ENCODE results near the gene LFNG.

LFNG gene

GRCh38 chr7:2497500-2498336, 21.9 kb upstream of the LFNG start:
- Mint-ChIP-seq H3K27ac (peak overlapping the region; percentile 83 to 88 (median 86)), H3K27me3 (ENCODE audit: low read depth) (peaks cover 4% of the 10 kb centered on the region), H3K4me1 (peaks cover 65% of the 10 kb centered on the region), H3K9me3 (no peaks in the 10 kb centered on the region), H3K4me3 (peak overlapping the region in 1 of 3 experiments; percentile 60), H3K36me3 (ENCODE audit: low read depth) (no peaks in the 10 kb centered on the region)
- no peak for TF ChIP-seq CTCF (IDR thresholded peaks at IDR 0.05; ENCODE audit: unreplicated experiment in 3 of 3)

DNA sequence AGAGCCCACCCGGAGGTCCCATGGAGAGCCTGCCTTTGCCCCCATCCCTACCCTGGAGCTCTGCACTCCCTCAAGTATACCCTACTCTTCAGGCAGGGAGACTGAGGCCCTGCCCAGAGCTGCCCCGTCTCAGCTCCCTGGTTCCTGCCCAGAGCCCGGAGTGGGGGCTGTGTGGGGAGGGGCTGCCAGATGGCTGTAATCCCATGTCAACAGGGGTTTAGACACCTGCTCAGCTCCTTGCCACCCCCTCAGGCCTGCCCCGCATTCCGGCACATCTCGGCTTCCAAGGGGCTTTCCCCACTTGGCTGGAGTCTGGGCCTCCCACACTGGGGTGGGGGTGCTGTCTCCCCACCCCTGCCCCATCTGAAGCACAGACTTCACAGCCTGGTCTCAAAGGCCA, 20.9 kb upstream of the LFNG start:
- peak overlapping the region; percentile 84 to 93 (median 86) for H3K27ac Mint-ChIP-seq
- H3K36me3 Mint-ChIP-seq (ENCODE audit: low read depth), result no peaks in the 10 kb centered on the region
- H3K4me3 Mint-ChIP-seq, result peak overlapping the region in 2 of 3 experiments; percentile 27 to 45
- peaks cover 4% of the 10 kb centered on the region for H3K27me3 Mint-ChIP-seq (ENCODE audit: low read depth)
- peaks cover 62% of the 10 kb centered on the region for H3K4me1 Mint-ChIP-seq
- TF ChIP-seq CTCF (IDR thresholded peaks at IDR 0.05; ENCODE audit: unreplicated experiment in 3 of 3), result no peak
- no peaks in the 10 kb centered on the region for H3K9me3 Mint-ChIP-seq

GRCh38 chr7:2499181-2499580, 20.4 kb upstream of the LFNG start:
- no peaks in the 10 kb centered on the region for H3K36me3 Mint-ChIP-seq (ENCODE audit: low read depth)
- peak overlapping the region; percentile 23 to 45 (median 27) for H3K4me3 Mint-ChIP-seq
- peak overlapping the region; percentile 84 to 93 (median 86) for H3K27ac Mint-ChIP-seq
- peaks cover 66% of the 10 kb centered on the region for H3K4me1 Mint-ChIP-seq
- H3K27me3 Mint-ChIP-seq (ENCODE audit: low read depth), result peaks cover 4% of the 10 kb centered on the region
- no peaks in the 10 kb centered on the region for H3K9me3 Mint-ChIP-seq
- no peak for TF ChIP-seq CTCF (IDR thresholded peaks at IDR 0.05; ENCODE audit: unreplicated experiment in 3 of 3)

DNA sequence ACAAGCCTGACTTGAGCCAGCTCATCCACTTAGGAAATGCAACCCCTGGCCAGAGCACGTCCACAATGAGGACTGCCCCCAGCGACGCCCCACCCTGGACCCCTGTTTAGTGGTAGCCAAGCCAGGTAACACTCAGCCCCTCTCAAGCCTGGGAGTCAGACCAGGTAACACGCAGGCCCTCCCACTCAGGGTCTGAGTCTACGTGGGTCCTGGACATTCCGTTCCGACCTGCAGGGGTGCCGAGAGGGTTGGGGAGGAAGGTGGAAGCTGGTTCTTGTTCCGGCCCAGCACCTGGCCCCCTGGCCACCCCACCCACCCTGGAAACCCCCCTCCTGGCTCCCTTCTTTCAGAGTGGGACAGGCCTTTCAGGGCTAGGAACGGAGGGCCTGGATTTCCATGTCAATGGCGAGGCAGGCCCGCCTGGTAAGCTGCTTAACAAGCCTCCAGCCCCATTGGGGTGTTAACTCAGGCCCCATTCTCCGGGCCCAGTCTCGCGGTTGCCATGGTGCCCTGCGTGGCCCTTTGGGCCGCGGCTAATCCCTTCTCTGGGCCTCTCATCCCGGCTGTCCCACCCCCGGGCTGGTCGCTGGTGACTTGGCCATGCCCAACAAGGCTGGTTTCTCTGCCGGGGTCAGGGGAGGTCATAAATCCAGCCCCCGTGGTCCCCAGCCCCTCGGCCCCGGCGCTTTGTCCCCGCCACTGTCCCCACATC, 19.7 kb upstream of the LFNG start:
- peaks cover 4% of the 10 kb centered on the region for H3K27me3 Mint-ChIP-seq (ENCODE audit: low read depth)
- no peaks in the 10 kb centered on the region for H3K9me3 Mint-ChIP-seq
- H3K27ac Mint-ChIP-seq, result peak overlapping the region; percentile 84 to 93 (median 86)
- no peak overlapping the region for H3K4me3 Mint-ChIP-seq
- TF ChIP-seq CTCF (IDR thresholded peaks at IDR 0.05; ENCODE audit: unreplicated experiment in 3 of 3), result no peak
- H3K4me1 Mint-ChIP-seq, result peaks cover 63% of the 10 kb centered on the region
- H3K36me3 Mint-ChIP-seq (ENCODE audit: low read depth), result no peaks in the 10 kb centered on the region

GRCh38 chr7:2500701-2501100, 18.9 kb upstream of the LFNG start:
- H3K27ac Mint-ChIP-seq, result peak overlapping the region; percentile 77 to 82 (median 80)
- peaks cover 59% of the 10 kb centered on the region for H3K4me1 Mint-ChIP-seq
- no peaks in the 10 kb centered on the region for H3K9me3 Mint-ChIP-seq
- TF ChIP-seq CTCF (IDR thresholded peaks at IDR 0.05; ENCODE audit: unreplicated experiment in 3 of 3), result no peak
- no peaks in the 10 kb centered on the region for H3K36me3 Mint-ChIP-seq (ENCODE audit: low read depth)
- H3K4me3 Mint-ChIP-seq, result peak overlapping the region in 2 of 3 experiments; percentile 11 to 20
- peaks cover 4% of the 10 kb centered on the region for H3K27me3 Mint-ChIP-seq (ENCODE audit: low read depth)

Measured in nephron (organoid).